Measurements from ENCODE around the gene FOXP4.

DNA sequence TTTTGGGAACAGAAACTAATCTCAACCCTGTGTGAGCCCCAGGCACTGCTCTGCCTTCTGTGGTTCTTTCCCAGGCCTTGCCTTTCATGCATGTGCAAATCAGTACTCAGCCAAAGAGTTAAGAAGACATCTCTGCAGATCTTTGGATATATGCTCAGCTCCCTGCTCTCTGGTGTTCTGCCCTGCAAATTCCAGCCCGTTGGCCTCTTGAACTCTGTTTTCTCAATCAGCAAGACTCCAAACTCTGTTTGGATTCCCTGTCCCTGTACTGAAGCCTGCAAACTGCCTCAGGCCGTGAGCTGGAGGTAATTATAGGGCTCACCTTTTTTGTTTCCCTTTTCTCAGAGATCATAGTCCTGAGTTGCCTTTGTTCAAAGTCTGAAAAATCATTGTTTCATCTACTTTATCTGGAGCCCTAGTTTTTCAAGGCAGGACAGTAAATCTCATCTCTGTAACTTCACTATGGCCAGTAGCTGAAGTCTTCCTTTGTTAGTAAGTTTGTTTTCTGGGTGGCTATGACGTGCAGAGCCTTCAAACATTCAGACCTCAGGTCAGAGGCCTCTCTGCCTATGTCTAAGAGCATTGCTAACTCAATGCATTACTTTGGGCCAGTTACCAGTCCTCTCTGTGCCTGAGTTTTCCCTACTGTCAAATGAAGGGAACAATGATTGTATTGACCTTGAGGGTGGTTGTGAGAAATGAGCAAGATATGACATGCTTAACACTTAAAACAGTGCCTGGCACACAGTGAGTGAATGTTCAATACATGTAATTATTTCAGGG is 76.2 kb downstream of the FOXP4 start:
- no peak for TF ChIP-seq EZH2 (IDR thresholded peaks at IDR 0.05; ENCODE audit: low read length, missing control alignments)
- TF ChIP-seq, protein P1, sequence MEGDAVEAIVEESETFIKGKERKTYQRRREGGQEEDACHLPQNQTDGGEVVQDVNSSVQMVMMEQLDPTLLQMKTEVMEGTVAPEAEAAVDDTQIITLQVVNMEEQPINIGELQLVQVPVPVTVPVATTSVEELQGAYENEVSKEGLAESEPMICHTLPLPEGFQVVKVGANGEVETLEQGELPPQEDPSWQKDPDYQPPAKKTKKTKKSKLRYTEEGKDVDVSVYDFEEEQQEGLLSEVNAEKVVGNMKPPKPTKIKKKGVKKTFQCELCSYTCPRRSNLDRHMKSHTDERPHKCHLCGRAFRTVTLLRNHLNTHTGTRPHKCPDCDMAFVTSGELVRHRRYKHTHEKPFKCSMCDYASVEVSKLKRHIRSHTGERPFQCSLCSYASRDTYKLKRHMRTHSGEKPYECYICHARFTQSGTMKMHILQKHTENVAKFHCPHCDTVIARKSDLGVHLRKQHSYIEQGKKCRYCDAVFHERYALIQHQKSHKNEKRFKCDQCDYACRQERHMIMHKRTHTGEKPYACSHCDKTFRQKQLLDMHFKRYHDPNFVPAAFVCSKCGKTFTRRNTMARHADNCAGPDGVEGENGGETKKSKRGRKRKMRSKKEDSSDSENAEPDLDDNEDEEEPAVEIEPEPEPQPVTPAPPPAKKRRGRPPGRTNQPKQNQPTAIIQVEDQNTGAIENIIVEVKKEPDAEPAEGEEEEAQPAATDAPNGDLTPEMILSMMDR (conservative IDR thresholded peaks at IDR 0.05 in 1 of 2, IDR thresholded peaks at IDR 0.05 in 1 of 2; ENCODE audit: low read depth in 1 of 2, low read length in 2 of 2), result no peak

Data from fibroblast of lung (primary cell).